ENCODE measurements around the gene BICC1.

DNA sequence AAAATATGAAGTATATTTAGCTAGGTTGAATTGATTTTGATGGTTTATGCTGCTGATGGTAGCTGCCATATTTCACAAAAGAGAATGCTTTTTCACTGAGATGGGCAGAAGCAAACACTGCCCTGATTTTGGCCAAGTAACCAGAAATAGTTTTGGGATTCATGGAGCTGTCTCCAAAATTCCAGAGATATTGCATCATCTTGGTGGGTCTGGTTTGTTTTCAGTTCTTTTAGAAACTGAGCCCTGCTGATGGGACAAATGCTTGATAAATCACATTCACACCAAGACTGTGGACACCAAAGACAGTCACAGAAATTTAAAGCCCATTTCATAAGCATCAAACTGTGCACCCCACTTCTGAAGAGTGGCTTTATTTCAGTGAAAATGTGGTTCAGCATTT is 140.5 kb downstream of the BICC1 start:
- TF ChIP-seq, protein P1, sequence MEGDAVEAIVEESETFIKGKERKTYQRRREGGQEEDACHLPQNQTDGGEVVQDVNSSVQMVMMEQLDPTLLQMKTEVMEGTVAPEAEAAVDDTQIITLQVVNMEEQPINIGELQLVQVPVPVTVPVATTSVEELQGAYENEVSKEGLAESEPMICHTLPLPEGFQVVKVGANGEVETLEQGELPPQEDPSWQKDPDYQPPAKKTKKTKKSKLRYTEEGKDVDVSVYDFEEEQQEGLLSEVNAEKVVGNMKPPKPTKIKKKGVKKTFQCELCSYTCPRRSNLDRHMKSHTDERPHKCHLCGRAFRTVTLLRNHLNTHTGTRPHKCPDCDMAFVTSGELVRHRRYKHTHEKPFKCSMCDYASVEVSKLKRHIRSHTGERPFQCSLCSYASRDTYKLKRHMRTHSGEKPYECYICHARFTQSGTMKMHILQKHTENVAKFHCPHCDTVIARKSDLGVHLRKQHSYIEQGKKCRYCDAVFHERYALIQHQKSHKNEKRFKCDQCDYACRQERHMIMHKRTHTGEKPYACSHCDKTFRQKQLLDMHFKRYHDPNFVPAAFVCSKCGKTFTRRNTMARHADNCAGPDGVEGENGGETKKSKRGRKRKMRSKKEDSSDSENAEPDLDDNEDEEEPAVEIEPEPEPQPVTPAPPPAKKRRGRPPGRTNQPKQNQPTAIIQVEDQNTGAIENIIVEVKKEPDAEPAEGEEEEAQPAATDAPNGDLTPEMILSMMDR (IDR thresholded peaks at IDR 0.05 in 8 of 11, conservative IDR thresholded peaks at IDR 0.05 in 3 of 11): no peak
- TF ChIP-seq POLR2A (IDR thresholded peaks at IDR 0.05) (no peak), POLR2AphosphoS5 (IDR thresholded peaks at IDR 0.05) (no peak)

All from spleen (tissue), 7 donors.